Measurements from ENCODE around the gene PMAIP1.

- TF ChIP-seq POLR2AphosphoS5 (IDR thresholded peaks at IDR 0.05) (no peak), CTCF (IDR thresholded peaks at IDR 0.05 in 8 of 11, conservative IDR thresholded peaks at IDR 0.05 in 3 of 11) (no peak)
These were observed 15.8 kb downstream of the PMAIP1 start for GRCh38 chr18:59915606-59916005.

All from spleen (tissue), 7 donors.